NCI-H446 treated with DMSO at 0.1 percent for 48 hours (cell line): ENCODE data around the gene KCP.

Experiments used
- DNase-seq: peaks from one replicate; lab custom pipeline; 2025; lab: John Stamatoyannopoulos, UW

The KCP gene

DNA sequence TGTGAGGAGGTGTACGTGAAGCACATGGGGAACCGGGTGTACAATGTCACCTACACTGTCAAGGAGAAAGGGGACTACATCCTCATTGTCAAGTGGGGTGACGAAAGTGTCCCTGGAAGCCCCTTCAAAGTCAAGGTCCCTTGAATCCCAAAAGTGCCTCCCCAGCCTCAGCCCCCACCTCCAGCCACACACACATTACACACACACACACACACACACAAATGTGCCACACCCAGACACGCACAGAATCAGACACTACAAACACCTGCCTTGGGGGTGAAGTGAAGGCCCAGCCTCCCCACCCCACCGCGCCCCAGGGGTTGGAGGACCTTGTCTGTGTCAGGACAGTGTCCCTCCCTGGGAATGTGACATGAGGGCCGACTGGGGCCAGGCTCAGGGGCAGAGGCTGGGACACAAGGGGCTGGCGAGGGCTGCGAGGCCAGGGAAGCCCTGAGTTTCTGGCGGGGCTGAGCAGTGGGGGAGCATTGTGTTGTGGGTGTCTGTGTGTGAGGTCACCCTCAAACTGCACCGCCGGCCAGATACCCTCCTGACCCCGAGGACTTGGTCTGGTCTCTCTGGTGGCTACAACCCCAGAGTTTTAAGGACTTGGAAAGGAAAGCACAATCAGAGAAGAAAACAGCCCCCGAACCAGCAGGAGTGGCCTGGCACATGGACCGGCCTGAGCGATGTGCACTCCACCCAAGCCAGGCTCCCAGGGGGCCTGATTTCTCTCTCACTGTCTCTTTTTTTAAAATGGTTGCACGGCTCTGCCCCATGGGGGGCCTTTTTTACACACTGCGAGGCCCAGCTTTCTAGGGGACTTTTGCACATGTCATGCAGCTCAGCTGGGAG, 51.9 kb downstream of the KCP start:
- DNase-seq, result no peak

DNA sequence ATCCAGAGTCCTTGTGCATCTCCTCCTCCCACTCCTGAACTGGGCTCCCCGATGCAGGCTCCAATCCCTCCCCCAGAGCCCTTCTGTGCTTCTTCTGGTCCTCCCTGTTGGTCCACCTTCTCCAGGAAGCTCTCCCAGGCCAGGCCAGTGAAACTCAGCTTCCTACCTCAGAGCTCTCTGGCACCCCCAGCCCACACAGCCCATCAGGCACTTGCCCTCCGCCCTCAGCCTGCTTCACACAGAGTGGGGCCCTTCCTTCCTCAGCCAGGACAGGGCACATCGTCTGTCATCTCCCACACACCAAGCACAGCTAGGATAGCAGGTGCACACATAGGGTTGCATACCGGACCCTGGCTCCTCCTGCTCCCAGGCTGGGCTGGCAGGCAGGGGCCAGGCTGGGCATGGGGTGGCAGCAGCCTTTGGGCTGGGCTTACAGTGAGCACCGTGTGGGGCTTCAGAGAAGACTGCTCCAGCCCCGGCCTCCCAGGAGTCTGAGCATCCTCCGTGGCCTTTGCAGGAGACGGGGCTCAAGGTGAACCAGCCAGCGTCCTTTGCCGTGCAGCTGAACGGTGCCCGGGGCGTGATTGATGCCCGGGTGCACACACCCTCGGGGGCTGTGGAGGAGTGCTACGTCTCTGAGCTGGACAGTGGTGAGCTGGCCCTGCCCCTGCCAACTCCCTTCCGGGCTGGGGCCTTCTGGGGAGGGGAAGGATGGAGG, 54.3 kb downstream of the KCP start:
- DNase-seq, result no peak

DNA sequence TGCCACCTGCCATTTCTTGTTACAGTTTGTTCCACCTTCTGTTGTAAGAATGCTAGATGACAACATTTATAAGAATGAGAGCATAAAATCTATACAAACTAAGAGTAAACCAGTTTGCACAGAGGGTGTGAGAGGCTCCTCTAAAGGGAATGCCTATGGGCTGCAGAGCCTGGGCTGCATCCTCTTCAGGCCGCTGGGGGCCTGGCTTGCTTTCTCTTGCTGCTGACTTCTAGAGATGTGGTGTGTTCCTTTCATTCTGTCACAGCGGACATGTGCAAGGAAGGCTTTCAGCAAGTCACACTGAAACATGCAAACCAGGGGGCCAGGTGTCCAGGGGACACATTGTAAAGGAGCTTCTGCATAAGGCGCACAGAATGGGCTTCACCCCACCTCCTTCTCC, 55.0 kb downstream of the KCP start:
- no peak for DNase-seq

DNA sequence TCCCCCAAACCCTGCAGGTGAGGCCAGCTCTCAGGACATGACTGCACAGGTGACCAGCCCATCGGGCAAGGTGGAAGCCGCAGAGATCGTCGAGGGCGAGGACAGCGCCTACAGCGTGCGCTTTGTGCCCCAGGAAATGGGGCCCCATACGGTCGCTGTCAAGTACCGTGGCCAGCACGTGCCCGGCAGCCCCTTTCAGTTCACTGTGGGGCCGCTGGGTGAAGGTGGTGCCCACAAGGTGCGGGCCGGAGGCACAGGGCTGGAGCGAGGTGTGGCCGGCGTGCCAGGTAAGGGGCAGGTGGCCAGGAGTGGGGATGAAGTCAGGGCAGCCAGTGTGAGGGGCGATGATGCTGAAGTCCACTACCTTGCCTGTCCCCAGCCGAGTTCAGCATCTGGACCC, 56.1 kb downstream of the KCP start:
- no peak for DNase-seq

DNA sequence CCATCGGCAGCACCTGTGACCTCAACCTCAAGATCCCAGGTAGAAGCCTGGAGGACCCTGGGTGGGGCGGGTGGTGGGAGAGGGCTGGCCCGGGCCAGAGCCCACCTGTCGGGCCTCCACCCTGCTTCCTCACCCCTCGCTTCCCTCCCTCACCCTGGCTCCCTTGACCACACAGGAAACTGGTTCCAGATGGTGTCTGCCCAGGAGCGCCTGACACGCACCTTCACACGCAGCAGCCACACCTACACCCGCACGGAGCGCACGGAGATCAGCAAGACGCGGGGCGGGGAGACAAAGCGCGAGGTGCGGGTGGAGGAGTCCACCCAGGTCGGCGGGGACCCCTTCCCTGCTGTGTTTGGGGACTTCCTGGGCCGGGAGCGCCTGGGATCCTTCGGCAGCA, 56.7 kb downstream of the KCP start:
- DNase-seq, result no peak

DNA sequence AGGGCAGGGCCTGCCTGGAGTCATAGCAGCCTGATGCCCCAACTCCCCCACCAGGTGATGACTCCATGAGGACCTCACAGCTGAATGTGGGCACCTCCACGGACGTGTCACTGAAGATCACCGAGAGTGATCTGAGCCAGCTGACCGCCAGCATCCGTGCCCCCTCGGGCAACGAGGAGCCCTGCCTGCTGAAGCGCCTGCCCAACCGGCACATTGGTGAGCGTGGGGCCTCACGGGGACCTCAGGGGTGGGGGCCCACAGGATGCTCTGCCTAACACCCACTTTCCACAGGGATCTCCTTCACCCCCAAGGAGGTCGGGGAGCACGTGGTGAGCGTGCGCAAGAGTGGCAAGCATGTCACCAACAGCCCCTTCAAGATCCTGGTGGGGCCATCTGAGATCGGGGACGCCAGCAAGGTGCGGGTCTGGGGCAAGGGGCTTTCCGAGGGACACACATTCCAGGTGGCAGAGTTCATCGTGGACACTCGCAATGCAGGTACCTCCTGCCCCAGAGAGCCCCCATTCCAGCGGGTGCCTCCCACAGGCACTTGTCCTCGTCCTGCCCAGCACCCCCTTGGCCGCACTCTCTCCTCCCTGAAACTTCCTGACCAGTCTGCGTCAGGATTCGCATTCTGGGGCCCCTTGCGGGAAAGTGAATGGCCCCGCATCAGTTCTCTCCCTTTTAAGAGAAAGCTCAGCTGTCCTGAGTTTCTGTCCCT, 57.8 kb downstream of the KCP start:
- no peak for DNase-seq

DNA sequence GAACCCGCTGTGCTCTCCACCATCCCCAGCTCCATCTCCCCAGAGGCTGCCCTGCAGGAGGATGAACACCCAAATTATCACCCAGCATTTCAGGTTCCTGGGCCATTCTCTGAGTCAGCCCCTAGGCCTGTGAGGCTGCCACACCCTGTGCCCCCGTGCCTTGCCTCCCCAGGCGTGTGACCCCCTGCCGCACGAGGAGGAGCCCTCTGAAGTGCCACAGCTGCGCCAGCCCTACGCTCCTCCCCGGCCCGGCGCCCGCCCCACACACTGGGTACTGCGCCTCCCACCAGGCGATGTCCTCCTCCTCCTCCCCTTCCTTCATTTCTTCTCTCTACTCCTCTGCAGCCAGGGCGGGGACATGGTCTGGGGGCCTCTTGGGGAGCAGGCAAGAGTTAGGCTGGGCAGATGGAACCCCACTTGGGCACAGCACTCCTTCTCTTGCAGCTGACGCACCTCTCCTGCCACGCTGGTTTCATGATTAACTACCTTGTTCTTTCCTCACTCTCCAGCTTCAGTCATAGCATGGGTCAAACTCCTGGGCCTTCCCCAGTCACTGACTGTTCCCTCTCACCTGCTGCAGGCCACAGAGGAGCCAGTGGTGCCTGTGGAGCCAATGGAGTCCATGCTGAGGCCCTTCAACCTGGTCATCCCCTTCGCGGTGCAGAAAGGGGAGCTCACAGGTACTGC, 60.6 kb downstream of the KCP start:
- DNase-seq, result no peak

DNA sequence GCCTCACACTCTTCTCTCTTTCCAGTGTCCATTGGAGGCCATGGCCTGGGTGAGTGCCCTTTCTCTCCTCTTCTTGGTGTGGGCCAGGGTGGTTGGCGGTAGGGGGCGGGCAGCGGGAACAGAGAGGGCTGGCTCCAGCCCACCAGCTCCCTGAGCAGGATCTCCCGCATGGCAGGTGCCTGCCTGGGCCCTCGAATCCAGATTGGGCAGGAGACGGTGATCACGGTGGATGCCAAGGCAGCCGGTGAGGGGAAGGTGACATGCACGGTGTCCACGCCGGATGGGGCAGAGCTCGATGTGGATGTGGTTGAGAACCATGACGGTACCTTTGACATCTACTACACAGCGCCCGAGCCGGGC, 61.4 kb downstream of the KCP start:
- no peak for DNase-seq

DNA sequence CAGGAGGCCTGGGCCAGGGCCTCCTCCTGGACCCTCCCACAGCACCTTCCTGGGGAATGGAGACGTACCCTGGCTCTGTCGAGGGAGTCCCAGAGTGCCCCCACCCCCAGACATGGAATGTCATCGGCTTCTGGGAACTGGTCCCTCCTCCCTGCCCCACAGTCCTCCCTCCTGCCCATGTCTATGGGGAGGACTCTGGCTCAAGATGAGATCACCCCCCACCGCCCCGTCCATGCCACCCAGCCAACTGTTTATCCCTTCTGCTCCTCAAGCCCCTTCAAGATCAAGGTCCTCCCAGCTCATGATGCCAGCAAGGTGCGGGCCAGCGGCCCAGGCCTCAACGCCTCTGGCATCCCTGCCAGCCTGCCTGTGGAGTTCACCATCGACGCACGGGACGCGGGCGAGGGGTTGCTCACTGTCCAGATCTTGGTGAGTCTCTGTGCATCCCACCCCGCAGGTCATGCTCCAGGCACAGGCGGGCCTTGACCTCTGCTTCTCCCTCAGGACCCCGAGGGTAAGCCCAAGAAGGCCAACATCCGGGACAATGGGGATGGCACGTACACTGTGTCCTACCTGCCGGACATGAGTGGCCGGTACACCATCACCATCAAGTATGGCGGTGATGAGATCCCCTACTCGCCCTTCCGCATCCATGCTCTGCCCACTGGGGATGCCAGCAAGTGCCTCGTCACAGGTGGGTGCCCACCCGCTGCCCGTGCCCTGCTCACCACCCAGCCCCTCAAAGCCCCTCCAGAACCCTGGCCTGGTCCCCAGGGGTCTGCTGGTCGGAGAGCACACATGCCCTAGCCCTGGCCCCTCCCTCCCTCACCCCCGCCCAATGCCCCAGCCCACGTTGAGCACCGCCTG, 62.0 kb downstream of the KCP start:
- no peak for DNase-seq

DNA sequence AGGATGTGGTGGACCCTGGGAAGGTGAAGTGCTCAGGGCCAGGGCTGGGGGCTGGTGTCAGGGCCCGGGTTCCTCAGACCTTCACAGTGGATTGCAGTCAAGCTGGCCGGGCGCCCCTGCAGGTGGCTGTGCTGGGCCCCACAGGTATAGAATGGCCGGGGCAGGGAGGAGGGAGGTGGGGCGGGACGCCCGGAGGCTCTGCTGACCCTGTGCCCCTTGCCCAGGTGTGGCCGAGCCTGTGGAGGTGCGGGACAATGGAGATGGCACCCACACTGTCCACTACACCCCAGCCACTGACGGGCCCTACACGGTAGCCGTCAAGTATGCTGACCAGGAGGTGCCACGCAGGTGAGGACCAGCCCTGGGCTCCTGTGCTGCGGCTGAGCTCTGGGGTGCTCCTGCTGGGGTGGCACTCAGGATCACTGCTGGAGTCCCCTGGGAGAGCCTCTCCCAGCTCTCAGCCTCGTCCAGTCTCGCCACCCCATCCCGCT, 62.7 kb downstream of the KCP start:
- no peak for DNase-seq

DNA sequence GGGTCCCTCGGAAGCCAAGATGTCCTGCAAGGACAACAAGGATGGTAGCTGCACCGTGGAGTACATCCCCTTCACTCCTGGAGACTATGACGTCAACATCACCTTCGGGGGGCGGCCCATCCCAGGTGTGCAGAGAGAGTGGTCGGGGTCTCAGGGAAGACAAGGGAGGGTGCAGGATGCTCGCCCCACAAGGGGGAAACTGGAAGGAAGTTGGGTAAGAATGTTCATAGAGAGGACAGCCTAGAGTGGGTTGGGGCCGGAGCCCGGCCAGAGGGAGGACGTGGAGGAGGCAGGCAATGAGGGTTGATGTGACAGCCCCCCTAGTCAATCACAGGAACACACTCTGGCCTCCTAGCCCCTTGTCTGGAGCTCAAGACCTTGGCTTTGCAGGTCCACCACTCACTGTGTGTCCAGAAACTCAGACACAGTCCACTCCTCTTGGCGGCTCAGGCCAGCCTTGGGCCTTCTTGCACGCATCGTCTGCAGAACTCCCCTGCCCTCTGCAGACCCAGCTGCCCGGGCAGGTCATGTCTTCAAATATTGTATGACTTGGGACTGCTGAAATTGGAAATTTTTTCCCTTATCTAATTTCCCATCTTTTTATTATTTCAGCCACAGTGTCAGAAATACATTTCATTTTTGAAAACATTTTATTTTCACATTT, 63.6 kb downstream of the KCP start:
- no peak for DNase-seq

DNA sequence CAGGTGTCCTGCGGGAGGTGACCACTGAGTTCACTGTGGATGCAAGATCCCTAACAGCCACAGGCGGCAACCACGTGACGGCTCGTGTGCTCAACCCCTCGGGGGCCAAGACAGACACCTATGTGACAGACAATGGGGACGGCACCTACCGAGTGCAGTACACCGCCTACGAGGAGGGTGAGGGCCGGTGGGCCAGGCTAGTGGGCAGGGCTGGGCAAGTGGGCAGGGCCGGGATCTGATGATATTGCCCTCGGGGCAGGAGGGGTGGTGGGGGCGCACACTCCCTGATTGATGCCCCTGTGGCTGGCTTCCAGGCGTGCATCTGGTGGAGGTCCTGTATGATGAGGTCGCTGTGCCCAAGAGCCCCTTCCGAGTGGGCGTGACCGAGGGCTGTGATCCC, 64.5 kb downstream of the KCP start:
- DNase-seq, result no peak

DNA sequence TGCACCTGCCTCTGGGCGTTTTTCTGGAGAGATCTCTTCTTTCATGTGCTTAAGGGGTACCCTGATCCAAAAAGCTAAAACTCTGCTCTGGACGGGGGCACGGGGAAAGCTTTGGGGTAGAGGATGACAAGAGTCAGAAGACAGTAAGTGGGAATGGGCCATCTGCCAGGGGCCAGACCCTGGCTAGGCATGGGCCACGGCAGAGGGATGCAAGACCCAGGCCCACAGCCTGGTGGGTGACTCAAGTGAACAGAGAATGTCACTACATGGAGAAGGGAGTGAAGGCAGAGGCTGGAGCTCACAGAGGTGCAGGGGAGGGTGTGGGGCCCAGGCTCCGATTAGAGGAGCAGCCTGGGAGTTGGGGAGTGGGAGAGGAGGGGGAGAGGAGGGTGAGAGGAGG, 65.0 kb downstream of the KCP start:
- no peak for DNase-seq

DNA sequence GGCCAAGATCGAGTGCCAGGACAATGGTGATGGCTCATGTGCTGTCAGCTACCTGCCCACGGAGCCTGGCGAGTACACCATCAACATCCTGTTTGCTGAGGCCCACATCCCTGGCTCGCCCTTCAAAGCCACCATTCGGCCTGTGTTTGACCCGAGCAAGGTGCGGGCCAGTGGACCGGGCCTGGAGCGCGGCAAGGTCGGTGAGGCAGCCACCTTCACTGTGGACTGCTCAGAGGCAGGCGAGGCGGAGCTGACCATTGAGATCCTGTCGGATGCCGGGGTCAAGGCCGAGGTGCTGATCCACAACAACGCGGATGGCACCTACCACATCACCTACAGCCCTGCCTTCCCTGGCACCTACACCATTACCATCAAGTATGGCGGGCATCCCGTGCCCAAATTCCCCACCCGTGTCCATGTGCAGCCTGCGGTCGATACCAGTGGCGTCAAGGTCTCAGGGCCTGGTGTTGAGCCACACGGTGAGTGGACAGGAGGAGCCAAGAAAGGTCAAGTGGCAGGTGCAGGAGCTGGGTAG, 65.7 kb downstream of the KCP start:
- no peak for DNase-seq

DNA sequence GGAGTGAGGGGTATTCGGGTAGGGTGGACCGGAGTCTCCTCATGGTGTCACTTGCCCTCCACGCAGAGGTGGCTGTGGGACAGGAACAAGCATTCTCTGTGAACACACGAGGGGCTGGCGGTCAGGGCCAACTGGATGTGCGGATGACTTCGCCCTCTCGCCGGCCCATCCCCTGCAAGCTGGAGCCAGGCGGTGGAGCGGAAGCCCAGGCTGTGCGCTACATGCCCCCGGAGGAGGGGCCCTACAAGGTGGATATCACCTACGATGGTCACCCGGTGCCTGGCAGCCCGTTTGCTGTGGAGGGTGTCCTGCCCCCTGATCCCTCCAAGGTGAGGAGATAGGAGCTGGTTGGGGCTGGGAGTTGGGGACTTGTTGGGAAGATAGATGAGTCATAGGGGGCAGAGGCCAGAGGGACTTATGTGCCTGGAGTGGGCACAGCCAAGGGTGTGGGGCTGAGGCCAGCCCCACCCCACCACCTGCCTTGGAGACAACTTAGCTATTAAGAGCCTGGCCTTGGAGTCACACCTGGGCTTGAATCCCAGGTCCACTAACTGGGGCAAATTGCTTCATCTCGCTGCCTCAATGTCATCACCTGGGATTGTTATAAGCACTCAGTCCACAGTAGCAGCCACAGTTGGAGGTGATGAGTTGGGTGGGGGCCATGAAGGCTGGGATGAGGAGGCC, 66.4 kb downstream of the KCP start:
- no peak for DNase-seq

DNA sequence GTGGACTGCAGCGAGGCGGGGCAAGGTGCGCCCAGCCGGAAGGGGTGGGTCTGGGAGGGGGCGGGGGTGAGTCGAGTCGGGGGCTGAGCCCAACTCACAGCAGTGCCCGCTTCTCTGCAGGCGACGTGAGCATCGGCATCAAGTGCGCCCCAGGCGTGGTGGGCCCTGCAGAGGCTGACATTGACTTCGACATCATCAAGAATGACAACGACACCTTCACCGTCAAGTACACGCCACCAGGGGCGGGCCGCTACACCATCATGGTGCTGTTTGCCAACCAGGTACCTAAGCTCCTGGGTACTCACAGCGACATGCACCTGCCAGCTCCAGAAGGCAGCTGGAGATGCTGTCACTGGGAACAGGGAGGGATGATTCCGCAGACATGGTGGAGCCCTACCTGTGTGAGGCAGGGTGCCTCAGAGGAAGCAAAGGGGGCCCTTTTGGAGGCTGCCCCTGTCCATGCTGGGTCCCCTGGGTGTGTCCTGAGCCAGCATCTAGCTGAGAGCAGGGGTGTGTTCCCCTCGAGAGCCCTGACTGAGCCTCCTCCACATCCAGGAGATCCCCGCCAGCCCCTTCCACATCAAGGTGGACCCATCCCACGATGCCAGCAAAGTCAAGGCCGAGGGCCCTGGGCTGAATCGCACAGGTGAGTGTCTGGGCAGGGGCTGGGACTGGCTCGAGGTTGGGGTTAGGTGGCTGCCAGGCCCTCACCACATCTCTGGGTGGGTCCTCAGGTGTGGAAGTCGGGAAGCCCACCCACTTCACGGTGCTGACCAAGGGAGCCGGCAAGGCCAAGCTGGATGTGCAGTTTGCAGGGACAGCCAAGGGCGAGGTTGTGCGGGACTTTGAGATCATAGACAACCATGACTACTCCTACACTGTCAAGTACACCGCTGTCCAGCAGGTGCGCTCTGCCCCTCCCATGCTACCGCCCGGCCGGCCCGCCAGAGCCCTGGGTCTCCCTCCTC, 67.6 kb downstream of the KCP start:
- no peak for DNase-seq

DNA sequence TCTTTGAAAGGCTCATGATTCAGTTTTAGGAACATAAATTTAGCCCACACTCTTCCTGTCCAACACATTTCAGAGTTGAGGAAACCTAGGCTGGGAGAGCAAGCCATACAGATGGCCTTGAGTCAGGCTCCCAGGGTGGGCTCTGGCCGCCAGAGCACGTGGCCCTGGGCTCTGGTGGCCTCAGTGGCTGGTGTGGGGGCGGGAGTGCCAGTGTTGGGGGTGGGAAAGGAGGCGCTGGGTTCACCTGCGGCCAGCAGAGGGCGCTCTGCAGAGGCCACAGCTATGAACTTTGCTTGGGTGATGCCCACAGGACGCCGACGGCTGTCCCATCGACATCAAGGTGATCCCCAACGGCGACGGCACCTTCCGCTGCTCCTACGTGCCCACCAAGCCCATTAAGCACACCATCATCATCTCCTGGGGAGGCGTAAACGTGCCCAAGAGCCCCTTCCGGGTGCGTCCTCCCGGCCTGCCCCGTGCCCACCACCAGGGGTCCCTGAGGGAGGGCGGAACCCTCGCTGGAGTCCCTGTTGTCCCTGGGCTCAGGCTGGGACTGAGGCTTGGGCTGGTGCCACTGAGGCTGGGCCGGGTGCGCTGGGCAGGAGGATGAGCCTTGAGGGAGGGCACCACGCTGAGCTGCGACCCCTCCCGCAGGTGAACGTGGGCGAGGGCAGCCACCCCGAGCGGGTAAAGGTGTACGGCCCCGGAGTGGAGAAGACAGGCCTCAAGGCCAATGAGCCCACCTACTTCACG, 68.4 kb downstream of the KCP start:
- DNase-seq, result no peak

DNA sequence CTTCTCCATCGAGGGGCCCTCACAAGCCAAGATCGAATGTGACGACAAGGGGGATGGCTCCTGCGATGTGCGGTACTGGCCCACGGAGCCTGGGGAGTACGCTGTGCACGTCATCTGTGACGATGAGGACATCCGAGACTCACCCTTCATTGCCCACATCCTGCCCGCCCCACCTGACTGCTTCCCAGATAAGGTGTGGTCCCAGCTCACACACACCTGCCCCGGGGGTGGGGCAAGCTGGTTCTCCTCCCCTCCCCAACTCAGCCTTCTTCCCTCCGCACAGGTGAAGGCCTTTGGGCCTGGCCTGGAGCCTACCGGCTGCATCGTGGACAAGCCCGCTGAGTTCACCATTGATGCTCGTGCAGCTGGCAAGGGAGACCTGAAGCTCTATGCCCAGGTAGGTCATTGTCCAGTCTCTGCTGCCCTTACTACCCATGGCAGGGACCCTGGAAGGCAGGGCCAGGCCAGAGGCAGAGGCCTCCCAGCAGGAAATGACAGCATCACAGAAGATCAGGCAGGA, 69.3 kb downstream of the KCP start:
- DNase-seq, result no peak
